Common myeloid progenitor, CD34-positive (primary cell): Measurements from ENCODE around the gene DGCR8.

ENCODE experiments used
- CTCF ChIA-PET: fragments of 350-600 bp; sonication (Branson Sonifier 250); formaldehyde crosslinking; loops from one replicate; lab custom pipeline; 2021; ENCODE audit warnings: antibody characterized with exemption; lab: Charles Lee
- POLR2A ChIA-PET: fragments of 350-600 bp; sonication (Branson Sonifier 250); formaldehyde crosslinking; loops from one replicate; lab custom pipeline; 2021; ENCODE audit warnings: antibody characterized with exemption; lab: Charles Lee
- DNase-seq, 3 donors: peaks; one replicate each; pipeline versions ENCODE4 v3.0.0 to v3.0.0-alpha.2; 2013
- H3K27ac ChIP-seq, 2 experiments: 1 replicate in 1 of 2; 2 replicates in 1 of 2; pipeline ENCODE4 v1.7.0; 2013; ENCODE audit warnings: inconsistent platforms in 2 of 2, low read length in 2 of 2, mild to moderate bottlenecking in 2 of 2, low read depth in 1 of 2, moderate library complexity in 1 of 2; ENCODE audit not compliant: severe bottlenecking in 2 of 2, insufficient read depth in 1 of 2, poor library complexity in 1 of 2
- H3K27me3 ChIP-seq, 5 experiments: replicated peaks in 2 of 5; 1 replicate in 3 of 5; 2 replicates in 2 of 5; pipeline versions ENCODE4 v1.6.1 to v1.7.0; 2013; ENCODE audit warnings: low read length in 4 of 5, mild to moderate bottlenecking in 2 of 5, moderate library complexity in 2 of 5, inconsistent platforms in 1 of 5; ENCODE audit not compliant: insufficient read depth in 5 of 5, control insufficient read depth in 4 of 5
- H3K36me3 ChIP-seq, 4 experiments: 1 replicate in 2 of 4; 2 replicates in 2 of 4; pipeline versions ENCODE4 v1.6.1 to v1.7.0; 2013; ENCODE audit warnings: low read length in 3 of 4, control low read depth in 1 of 4, mild to moderate bottlenecking in 1 of 4; ENCODE audit not compliant: control insufficient read depth in 4 of 4, insufficient read depth in 4 of 4
- H3K4me1 ChIP-seq, 4 experiments: 1 replicate in 3 of 4; 2 replicates in 1 of 4; pipeline versions ENCODE4 v1.6.1 to v1.7.1; 2013; ENCODE audit warnings: low read length in 3 of 4, mild to moderate bottlenecking in 3 of 4, control low read depth in 1 of 4, inconsistent platforms in 1 of 4, moderate library complexity in 1 of 4; ENCODE audit not compliant: control insufficient read depth in 4 of 4, insufficient read depth in 4 of 4; ENCODE audit errors: control extremely low read depth in 1 of 4
- H3K4me3 ChIP-seq, 7 experiments: 1 replicate in 4 of 7; 2 replicates in 3 of 7; pipeline versions ENCODE4 v1.5.1 to v1.7.0; 2013; ENCODE audit warnings: mild to moderate bottlenecking in 7 of 7, low read length in 6 of 7, moderate library complexity in 6 of 7, inconsistent platforms in 2 of 7, low read depth in 2 of 7, control low read depth in 1 of 7; ENCODE audit not compliant: insufficient read depth in 4 of 7, control insufficient read depth in 1 of 7; ENCODE audit errors: extremely low read depth in 1 of 7
- H3K9me3 ChIP-seq, 5 experiments: 1 replicate in 4 of 5; 2 replicates in 1 of 5; pipeline versions ENCODE4 v1.6.1 to v1.7.1; 2013; ENCODE audit warnings: low read length in 4 of 5, mild to moderate bottlenecking in 2 of 5, inconsistent platforms in 1 of 5, low read depth in 1 of 5, moderate library complexity in 1 of 5; ENCODE audit not compliant: control insufficient read depth in 4 of 5, insufficient read depth in 2 of 5; ENCODE audit errors: control extremely low read depth in 1 of 5
- WGBS: methylation state at CpG from one replicate; pipeline ENCODE4 v1.1.5; 2013; ENCODE audit not compliant: insufficient coverage; 5-methylcytosine and 5-hydroxymethylcytosine counted together

The DGCR8 gene

DNA sequence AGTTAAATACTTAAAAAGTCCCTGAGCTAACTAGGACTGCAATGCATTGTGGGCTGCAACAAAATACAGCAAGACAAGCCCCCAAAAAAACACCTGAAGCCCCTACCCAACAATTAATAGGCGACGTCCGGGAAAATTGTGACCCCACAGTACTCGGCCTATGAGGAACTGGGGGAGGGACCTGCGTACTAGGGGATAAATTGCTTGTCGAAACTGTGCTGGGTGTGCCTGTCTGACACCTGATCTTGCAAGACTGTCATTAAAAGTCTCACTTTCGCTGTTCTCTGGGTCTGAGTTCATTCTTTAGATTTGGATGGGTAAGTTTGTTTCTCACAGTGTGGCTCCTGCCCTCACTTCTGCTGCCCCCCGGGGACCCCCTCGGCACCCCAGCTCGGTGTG is 44.0 kb upstream of the DGCR8 start:
- DNase-seq, result no peak
- ChIA-PET CTCF (no interaction called here), POLR2A (no interaction called here)
- no peaks in the 10 kb centered on the region for H3K27me3 ChIP-seq
- WGBS, result 96% methylated on average over 7 of the region's 10 CpGs
- no peak overlapping the region for H3K27ac ChIP-seq
- peaks cover 10 to 55% (median 36%) of the 10 kb centered on the region in 4 experiments for H3K36me3 ChIP-seq
- H3K9me3 ChIP-seq, result no peaks in the 10 kb centered on the region
- H3K4me1 ChIP-seq, result peaks cover 0 to 11% (median 5%) of the 10 kb centered on the region in 4 experiments
- no peak overlapping the region for H3K4me3 ChIP-seq

DNA sequence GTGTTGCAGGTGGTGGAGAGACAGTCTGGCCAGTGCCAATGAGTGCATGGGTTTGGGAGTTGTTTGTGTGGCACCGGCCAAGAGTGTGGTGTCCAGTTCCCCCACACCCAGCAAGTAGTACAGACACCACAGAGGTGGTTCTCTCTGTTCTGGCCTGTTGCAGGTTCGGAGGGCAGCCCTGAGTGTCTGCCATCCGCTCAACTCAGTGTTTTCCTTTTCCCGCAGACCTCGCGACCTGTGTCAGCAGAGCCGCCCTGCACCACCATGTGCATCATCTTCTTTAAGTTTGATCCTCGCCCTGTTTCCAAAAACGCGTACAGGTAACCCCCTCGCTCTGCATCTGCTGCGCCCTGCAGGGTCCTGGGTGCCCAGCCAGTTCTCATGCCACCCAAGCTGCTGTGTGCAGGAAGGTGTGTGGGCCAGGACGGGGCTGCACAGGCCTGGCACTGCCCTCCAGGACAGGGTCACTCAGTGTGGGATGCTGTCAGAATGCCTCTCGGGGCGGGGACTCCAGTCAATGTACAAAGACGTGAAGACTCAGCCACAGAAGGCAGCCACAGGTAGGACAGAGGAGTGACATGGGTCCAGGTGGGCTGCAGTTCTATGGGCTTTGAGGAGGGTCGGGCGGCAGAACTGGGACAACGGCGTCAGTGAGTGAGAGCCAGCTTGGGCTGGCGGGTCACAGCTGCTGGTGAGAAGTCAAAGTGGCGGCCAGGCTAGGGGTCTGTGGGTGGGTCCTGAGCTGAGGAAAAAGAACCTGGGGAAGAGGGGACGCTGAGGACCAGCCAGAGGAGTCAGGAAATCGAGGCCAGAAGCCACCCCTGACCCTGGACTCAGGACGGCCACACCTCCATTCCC is 43.3 kb upstream of the DGCR8 start:
- peaks cover 10 to 49% (median 31%) of the 10 kb centered on the region in 4 experiments for H3K36me3 ChIP-seq
- CTCF ChIA-PET, result no interaction called here
- H3K27ac ChIP-seq, result no peak overlapping the region
- DNase-seq, result no peak
- H3K4me3 ChIP-seq, result no peak overlapping the region
- POLR2A ChIA-PET, result no interaction called here
- over 99% methylated on average over 23 of the region's 25 CpGs for WGBS
- H3K4me1 ChIP-seq, result peaks cover 0 to 9% (median 4%) of the 10 kb centered on the region in 4 experiments
- H3K27me3 ChIP-seq, result no peaks in the 10 kb centered on the region
- H3K9me3 ChIP-seq, result no peaks in the 10 kb centered on the region

DNA sequence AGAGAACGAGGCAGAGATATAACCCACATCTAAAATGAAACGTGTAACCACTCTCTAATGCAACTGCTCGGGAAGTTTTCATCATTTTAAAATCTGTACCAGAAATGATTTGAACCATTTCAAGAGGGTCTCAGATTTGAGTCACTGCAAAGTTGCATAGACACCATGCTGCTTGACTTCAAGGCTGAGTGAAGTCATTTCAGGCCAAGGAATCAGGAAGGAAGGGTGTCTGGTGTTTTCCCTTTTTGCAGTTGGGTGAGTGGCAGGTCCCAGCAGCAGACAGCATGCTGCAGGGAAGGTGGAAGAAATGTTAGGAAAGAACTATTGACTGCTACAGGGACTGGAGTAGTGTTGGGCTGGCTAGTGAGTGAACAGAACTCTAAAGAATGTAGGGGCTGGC is 42.6 kb upstream of the DGCR8 start:
- POLR2A ChIA-PET, result no interaction called here
- H3K27me3 ChIP-seq, result no peaks in the 10 kb centered on the region

DNA sequence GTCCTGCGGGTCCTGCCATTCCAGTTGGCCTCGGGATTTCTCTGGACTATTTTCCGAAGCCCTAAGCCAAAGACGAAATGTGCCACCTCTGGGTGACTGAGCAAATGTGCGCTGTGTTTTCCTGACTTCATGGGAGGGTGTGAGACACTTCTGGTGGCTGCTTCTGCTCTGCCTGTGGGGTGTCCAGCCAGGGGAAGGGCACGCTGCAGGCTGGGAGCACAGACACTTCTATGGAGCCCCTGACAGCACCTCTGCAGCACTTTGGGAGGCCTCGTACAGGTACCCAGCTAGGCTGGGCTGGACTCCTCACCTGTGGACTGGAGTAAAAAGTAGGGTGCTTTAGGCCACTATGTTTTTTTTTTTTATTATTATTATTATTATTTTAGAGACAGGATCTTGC is 41.5 kb upstream of the DGCR8 start:
- WGBS, result 99% methylated on average over 7 of the region's 7 CpGs
- POLR2A ChIA-PET, result no interaction called here
- no peak overlapping the region for H3K4me3 ChIP-seq

More for the DNA sequence above, 42.6 kb upstream of the DGCR8 start:
- WGBS, result 92% methylated on average over 3 of the region's 3 CpGs
- Histone ChIP-seq H3K36me3 (peaks cover 10 to 44% (median 30%) of the 10 kb centered on the region in 4 experiments), H3K9me3 (no peaks in the 10 kb centered on the region), H3K27ac (no peak overlapping the region), H3K4me3 (no peak overlapping the region), H3K4me1 (peaks cover 0 to 3% (median 1%) of the 10 kb centered on the region in 4 experiments)
- no peak for DNase-seq
- CTCF ChIA-PET, result no interaction called here

DNA sequence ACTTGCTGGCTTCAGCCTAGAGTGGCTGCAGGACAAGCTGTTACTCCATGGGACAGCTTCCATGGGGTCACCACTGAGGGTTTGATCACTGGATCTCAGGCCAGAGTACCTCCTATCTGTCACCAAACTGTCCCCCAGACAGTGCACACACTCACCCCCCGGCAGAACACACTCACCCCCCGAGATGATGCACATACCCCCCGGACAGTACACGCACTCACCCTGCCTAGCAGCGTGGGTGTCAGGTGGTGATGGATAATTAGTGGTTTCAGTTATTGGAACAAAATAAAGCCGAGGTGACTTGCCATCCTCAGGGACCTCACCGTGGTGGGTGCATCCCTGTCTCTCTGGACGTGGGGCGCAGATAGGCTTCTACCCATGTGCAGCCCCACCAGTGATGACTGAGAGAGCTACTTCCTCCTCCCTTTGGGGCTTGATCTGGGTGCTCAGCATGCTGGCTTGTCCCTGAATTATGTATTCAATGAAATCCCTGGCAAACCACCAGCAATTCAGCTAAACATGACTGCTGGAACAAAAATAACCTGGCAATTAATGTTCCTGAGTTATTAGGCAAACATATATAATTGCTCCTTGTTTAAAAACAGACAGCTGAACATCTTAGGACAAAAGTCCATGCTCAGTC is 40.2 kb upstream of the DGCR8 start:
- POLR2A ChIA-PET, result interaction anchor here (0.6 kb wide), 1 partner anchor 419 kb away, joined by 3 read pairs; no protein-coding TSS in a partner anchor
- Histone ChIP-seq H3K27ac (no peak overlapping the region), H3K4me1 (peaks cover 0 to 3% (median 1%) of the 10 kb centered on the region in 4 experiments), H3K36me3 (peaks cover 8 to 53% (median 42%) of the 10 kb centered on the region in 4 experiments), H3K4me3 (no peak overlapping the region), H3K9me3 (no peaks in the 10 kb centered on the region), H3K27me3 (no peaks in the 10 kb centered on the region)
- WGBS, result 97% methylated on average over 6 of the region's 9 CpGs
- CTCF ChIA-PET, result interaction anchor here (0.9 kb wide), 1 partner anchor 18 kb away, joined by 3 read pairs; no protein-coding TSS in a partner anchor
- no peak for DNase-seq

More for the DNA sequence above, 41.5 kb upstream of the DGCR8 start:
- Histone ChIP-seq H3K36me3 (peaks cover 10 to 48% (median 35%) of the 10 kb centered on the region in 4 experiments), H3K9me3 (no peaks in the 10 kb centered on the region), H3K27me3 (no peaks in the 10 kb centered on the region), H3K4me1 (peaks cover 0 to 3% (median 1%) of the 10 kb centered on the region in 4 experiments), H3K27ac (no peak overlapping the region)
- CTCF ChIA-PET, result no interaction called here
- no peak for DNase-seq

DNA sequence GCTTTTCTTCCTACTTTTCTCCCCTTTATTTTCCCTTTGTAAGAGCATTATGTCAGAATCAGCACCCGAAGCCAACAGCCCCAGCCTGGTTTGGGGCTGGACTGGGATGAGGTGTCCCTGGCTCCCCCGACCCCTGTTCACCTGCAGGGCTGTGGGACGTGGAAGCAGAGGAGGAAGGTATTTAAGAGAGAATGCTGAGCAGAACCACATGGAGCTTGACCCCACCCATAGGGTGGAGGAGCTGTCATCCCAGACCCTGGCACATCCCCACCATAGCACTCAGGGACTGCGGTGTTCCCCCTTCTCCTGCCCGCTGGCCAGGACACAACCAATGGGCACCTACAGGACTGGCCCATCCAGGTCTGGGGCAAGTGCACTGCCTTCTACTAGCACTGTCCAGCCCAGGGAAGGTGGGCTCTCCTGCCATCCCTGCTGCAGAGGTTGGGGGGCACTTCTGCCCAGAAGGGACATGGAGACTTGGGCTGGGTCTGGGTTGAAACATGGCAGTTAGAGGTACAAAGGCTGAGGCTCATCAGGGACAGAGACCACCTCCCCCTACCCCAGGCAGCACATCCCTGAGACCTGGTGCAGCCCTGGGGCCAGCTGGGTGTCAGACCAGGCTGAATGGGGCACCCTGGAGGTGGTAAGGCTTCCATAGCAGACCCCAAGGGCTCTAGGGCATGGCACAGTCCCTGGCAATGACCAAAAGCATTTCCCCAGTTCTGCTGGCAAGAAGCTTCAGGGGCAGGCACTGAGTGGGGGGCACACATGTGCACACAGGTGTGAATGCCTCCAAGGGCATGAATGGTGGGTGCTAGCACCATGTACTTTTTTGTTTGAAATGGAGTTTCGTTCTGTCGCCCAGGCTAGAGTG is 39.5 kb upstream of the DGCR8 start:
- WGBS, result 93% methylated on average over 6 of the region's 7 CpGs
- POLR2A ChIA-PET, result no interaction called here
- Histone ChIP-seq H3K4me1 (peaks cover 0 to 3% (median 1%) of the 10 kb centered on the region in 4 experiments), H3K36me3 (peaks cover 8 to 53% (median 46%) of the 10 kb centered on the region in 4 experiments), H3K27me3 (no peaks in the 10 kb centered on the region), H3K27ac (no peak overlapping the region), H3K4me3 (no peak overlapping the region), H3K9me3 (no peaks in the 10 kb centered on the region)
- CTCF ChIA-PET, result interaction anchor here (0.9 kb wide), 2 partner anchors 19 kb away, joined by 3 read pairs; no protein-coding TSS in a partner anchor
- no peak for DNase-seq
